ENCODE measurements around the gene CEP170B. TPM values are rescaled to one million over a fixed set of nuclear protein-coding genes. Genes with fewer than 3 reads are reported as not detected.

CEP170B gene
- total and polyA plus RNA-seq, 2 of the 8 experiments (the other 6 are each of a cell fraction or from before 2014, with no cell fraction given): 9.1 to 33.8 TPM

GRCh38 chr14:104859900-104860299 is 5.2 kb upstream of the CEP170B start (continued):
- TF ChIP-seq CHD7 (IDR thresholded peaks at IDR 0.05; ENCODE audit: insufficient replicate concordance, low read length) (no peak), KDM1A (IDR thresholded peaks at IDR 0.05; ENCODE audit: borderline replicate concordance, low read length) (no peak), PHF8 (conservative IDR thresholded peaks at IDR 0.05; ENCODE audit: low read depth, low read length) (no peak), CTBP2 (IDR thresholded peaks at IDR 0.05; ENCODE audit: borderline replicate concordance, insufficient read depth, insufficient read length, low read length) (no peak), YY1 (IDR thresholded peaks at IDR 0.05; ENCODE audit: low read depth, low read length) (no peak), E2F6 (IDR thresholded peaks at IDR 0.05) (no peak), TCF12 (IDR thresholded peaks at IDR 0.05; ENCODE audit: low read depth, low read length) (no peak)

Measured in H1 (cell line).